CD4-positive, CD25-positive, alpha-beta regulatory T cell (primary cell): Measurements from ENCODE around the gene TIMM13. TPM values are rescaled to one million over a fixed set of nuclear protein-coding genes. Genes with fewer than 3 reads are reported as not detected.

Experiments
- ATAC-seq, 2 donors: fragments of 150-1000 bp; cut with Tn5 transposase; one replicate each; pipeline ENCODE4 v1.10.0; 2021; ENCODE audit warnings: low read depth in 2 of 2, moderate number of reproducible peaks in 2 of 2, moderate library complexity in 1 of 2
- DNase-seq, 3 donors: peaks; one replicate each; pipeline versions ENCODE4 v3.0.0 to v3.0.0-alpha.2; 2012 to 2022; ENCODE audit warnings: mixed read lengths in 1 of 3
- H3K27ac ChIP-seq: one replicate; pipeline ENCODE4 v1.7.0; 2013; ENCODE audit warnings: mild to moderate bottlenecking, low read length; ENCODE audit not compliant: insufficient read depth, poor library complexity, severe bottlenecking
- H3K27me3 ChIP-seq: one replicate; pipeline ENCODE4 v1.7.0; 2013; ENCODE audit warnings: low read length; ENCODE audit not compliant: control insufficient read depth, insufficient read depth
- H3K36me3 ChIP-seq: one replicate; pipeline ENCODE4 v1.7.0; 2013; ENCODE audit warnings: mild to moderate bottlenecking, low read length, moderate library complexity; ENCODE audit not compliant: control insufficient read depth, insufficient read depth
- H3K4me1 ChIP-seq: 2 replicates; pipeline ENCODE4 v1.7.0; 2013; ENCODE audit warnings: mild to moderate bottlenecking, low read length; ENCODE audit not compliant: insufficient read depth, control insufficient read depth, poor library complexity, severe bottlenecking
- H3K4me3 ChIP-seq: one replicate; pipeline ENCODE4 v1.7.0; 2013; ENCODE audit warnings: low read depth, mild to moderate bottlenecking, low read length, moderate library complexity
- H3K9me3 ChIP-seq, 2 experiments: 1 replicate in 1 of 2; 2 replicates in 1 of 2; pipeline ENCODE4 v1.7.0; 2013; ENCODE audit warnings: low read length in 2 of 2, mild to moderate bottlenecking in 1 of 2, moderate library complexity in 1 of 2; ENCODE audit not compliant: control insufficient read depth in 2 of 2
- H3K27ac Mint-ChIP-seq, 3 donors: one replicate each; pipeline ENCODE4 v1.8.0; 2020 to 2022; ENCODE audit warnings: mild to moderate bottlenecking in 3 of 3, mixed read lengths in 3 of 3, moderate library complexity in 2 of 3
- H3K27me3 Mint-ChIP-seq: one replicate; pipeline ENCODE4 v1.8.0; 2022; ENCODE audit warnings: mild to moderate bottlenecking, mixed read lengths
- H3K36me3 Mint-ChIP-seq: one replicate; pipeline ENCODE4 v1.8.0; 2020; ENCODE audit warnings: mixed read lengths
- H3K4me1 Mint-ChIP-seq, 4 donors: one replicate each; pipeline ENCODE4 v1.8.0; 2020 to 2022; ENCODE audit warnings: mixed read lengths in 4 of 4, mild to moderate bottlenecking in 1 of 4
- H3K4me3 Mint-ChIP-seq, 4 donors: one replicate each; pipeline ENCODE4 v1.8.0; 2020 to 2022; ENCODE audit warnings: mild to moderate bottlenecking in 4 of 4, mixed read lengths in 4 of 4, moderate library complexity in 3 of 4
- H3K9me3 Mint-ChIP-seq, 7 donors: one replicate each; pipeline ENCODE4 v1.8.0; 2020 to 2022; ENCODE audit warnings: mixed read lengths in 7 of 7, mild to moderate bottlenecking in 3 of 7, moderate library complexity in 2 of 7
- polyA plus RNA-seq, 4 donors: library from polyadenylated mRNA; unstranded; fragments of 300-500 nt; fragmentation: Illumina TruSeq; gene quantifications; one replicate each; pipeline ENCODE4 v1.2.3, GENCODE V29; 2021
- total RNA-seq: library from RNA; stranded (reverse); gene quantifications from one replicate; pipeline ENCODE4 v1.2.3, GENCODE V29; 2022

The TIMM13 gene
- total and polyA plus RNA-seq, 5 donors from 2014 or later: 24.6 to 62.5 (median 56.4) TPM

DNA sequence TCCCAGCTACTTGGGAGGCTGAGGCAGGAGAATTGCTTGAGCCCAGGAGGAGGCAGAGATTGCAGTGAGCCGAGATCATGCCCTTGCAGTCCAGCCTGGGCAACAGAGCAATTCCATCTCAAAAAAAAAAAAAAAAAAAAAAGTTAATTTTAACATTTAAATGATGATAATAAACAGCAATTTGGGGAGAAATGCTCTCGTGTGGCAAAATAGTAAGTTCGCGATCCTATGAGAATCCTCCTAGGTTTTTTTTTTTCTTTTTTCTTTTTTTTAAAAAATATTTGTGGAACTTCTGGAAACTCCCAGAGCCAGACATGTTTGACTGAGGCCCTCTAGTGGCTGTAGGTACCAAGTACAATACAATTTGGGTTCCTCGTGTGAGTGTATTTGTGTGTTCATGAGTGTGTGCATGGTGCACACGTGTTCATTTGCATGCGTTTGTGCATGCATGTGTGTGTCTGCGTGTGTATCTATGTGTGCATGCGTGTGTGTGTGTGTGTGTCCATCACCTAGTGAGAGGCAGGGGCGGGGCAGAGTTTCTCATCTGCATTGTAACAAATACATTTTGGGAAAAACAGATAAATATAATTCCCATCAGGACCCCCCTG, 36.2 kb downstream of the TIMM13 start:
- H3K27ac ChIP-seq: no peak overlapping the region
- H3K4me1 ChIP-seq: no peaks in the 10 kb centered on the region
- H3K9me3 ChIP-seq: no peaks in the 10 kb centered on the region
- Mint-ChIP-seq H3K27ac (no peak overlapping the region), H3K9me3 (no peaks in the 10 kb centered on the region), H3K4me3 (no peak overlapping the region), H3K36me3 (no peaks in the 10 kb centered on the region), H3K27me3 (peaks cover 19% of the 10 kb centered on the region), H3K4me1 (peaks cover 0 to 4% (median 4%) of the 10 kb centered on the region in 4 donors)
- H3K27me3 ChIP-seq: no peaks in the 10 kb centered on the region
- H3K4me3 ChIP-seq: no peak overlapping the region
- ATAC-seq (peak; percentile 61 to 67), DNase-seq (peak; percentile 25 to 79 (median 57))
- no peaks in the 10 kb centered on the region for H3K36me3 ChIP-seq

DNA sequence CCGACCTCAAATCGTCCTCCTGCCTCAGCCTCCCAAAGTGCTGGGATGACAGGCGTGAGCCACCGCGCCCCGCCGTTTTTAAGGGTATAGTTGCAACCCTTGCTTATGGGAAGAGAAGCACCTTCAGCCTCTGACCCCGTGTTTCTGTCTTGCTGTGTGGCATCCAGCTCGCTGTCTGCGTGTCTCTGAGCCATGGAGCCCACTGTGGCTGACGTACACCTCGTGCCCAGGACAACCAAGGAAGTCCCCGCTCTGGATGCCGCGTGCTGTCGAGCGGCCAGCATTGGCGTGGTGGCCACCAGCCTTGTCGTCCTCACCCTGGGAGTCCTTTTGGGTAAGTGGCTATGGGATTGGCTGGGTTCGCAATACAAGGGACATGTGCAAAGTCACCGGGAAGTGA, 37.8 kb downstream of the TIMM13 start:
- no peak overlapping the region for H3K4me3 Mint-ChIP-seq

DNA sequence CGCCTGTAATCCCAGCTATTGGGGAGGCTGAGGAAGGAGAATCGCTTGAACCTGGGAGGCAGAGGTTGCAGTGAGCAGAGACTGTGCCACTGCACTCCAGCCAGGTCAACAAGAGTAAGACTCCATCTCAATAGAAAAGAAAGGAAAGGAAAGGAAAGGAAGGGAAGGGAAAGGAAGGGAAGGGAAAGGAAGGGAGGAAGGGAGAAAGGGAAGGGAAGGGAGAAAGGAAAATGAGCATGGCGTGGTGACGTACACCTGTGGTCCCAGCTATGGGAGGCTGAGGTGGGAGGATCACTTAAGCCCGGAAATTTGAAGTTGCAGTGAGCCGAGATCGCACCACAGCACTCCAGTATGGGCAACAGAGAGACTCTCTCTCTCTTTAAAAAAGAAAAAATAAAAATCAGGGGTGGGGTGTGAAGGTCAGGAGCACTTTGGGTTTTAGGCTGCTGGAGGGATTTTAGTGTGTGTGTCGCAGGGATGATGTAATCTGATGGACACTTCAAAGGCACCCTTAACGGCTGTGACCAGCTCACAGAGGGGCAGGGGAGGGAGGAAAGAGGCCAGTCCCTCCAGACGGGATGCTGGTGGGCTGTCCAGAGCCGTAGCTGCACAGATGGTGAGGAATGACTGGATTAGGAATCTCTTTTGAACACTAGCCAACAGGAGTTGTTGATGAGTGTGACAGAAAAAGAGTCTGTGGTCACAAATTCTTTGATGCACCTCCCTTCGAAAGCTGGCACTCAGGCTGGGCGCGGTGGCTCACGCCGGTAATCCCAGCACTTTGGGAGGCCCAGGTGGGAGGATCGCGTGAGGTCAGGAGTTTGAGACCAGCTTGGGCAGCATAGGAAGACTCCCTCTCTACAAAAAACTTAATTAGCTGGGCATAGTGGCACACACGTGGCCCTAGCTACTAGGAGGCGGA, 39.8 kb downstream of the TIMM13 start:
- Mint-ChIP-seq H3K4me3 (no peak overlapping the region), H3K9me3 (no peaks in the 10 kb centered on the region), H3K27ac (peak overlapping the region in 2 of 3 donors; percentile 5 to 6), H3K4me1 (peaks cover 0 to 4% (median 3%) of the 10 kb centered on the region in 4 donors), H3K36me3 (no peaks in the 10 kb centered on the region), H3K27me3 (peaks cover 15% of the 10 kb centered on the region)
- DNase-seq: no peak
- no peak overlapping the region for H3K4me3 ChIP-seq
- no peak for ATAC-seq
- no peaks in the 10 kb centered on the region for H3K36me3 ChIP-seq
- H3K9me3 ChIP-seq: no peaks in the 10 kb centered on the region
- H3K4me1 ChIP-seq: no peaks in the 10 kb centered on the region
- no peak overlapping the region for H3K27ac ChIP-seq
- H3K27me3 ChIP-seq: no peaks in the 10 kb centered on the region

More for the DNA sequence above, 37.8 kb downstream of the TIMM13 start:
- H3K36me3 ChIP-seq: no peaks in the 10 kb centered on the region
- no peak overlapping the region for H3K4me3 ChIP-seq
- no peak overlapping the region for H3K27ac ChIP-seq
- no peaks in the 10 kb centered on the region for H3K9me3 ChIP-seq
- no peaks in the 10 kb centered on the region for H3K9me3 Mint-ChIP-seq
- DNase-seq (no peak), ATAC-seq (no peak)
- H3K27ac Mint-ChIP-seq: no peak overlapping the region
- H3K4me1 ChIP-seq: no peaks in the 10 kb centered on the region
- no peaks in the 10 kb centered on the region for H3K27me3 ChIP-seq
- no peaks in the 10 kb centered on the region for H3K36me3 Mint-ChIP-seq
- H3K27me3 Mint-ChIP-seq: peaks cover 22% of the 10 kb centered on the region
- H3K4me1 Mint-ChIP-seq: peaks cover 0 to 4% (median 4%) of the 10 kb centered on the region in 4 donors

DNA sequence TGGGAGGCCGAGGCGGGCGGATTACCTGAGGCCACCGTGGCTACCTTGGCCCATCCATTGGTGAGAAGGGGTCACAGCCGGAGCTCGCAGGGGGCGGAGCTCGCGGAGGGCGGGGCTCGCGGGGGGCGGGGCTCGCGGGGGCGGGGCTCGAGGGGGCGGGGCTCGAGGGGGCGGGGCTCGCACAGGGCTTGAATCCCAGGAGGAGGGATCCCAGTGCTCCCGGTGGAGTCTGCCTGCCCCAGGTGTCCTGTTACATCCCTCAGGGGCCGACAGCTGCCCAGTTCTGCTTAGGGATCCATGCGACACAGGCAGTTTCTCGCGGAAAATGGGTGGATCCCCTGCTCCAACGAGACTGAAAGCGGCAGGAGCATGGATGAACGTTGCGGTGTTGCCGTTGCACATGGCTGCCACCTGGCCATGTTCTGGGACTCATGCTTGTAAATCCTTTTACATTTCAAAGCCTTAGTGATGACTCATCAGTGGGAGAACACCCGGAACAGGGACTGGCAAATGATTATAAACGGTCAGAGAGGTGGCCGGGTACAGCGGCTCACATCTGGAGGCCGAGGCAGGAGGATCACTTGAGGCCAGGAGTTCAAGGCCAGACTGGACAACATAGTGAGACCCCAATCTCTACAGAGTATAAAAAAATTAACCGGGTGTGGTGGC, 42.2 kb downstream of the TIMM13 start:
- Mint-ChIP-seq H3K4me3 (peak overlapping the region in 1 of 4 donors; percentile 11), H3K4me1 (no peaks in the 10 kb centered on the region), H3K9me3 (peaks cover 0 to 5% (median 0%) of the 10 kb centered on the region in 7 donors), H3K27me3 (peaks cover 13% of the 10 kb centered on the region), H3K36me3 (no peaks in the 10 kb centered on the region), H3K27ac (no peak overlapping the region)
- DNase-seq: no peak
- Histone ChIP-seq H3K4me1 (no peaks in the 10 kb centered on the region), H3K36me3 (no peaks in the 10 kb centered on the region), H3K9me3 (peaks cover 3 to 7% of the 10 kb centered on the region in 2 experiments), H3K27me3 (no peaks in the 10 kb centered on the region), H3K4me3 (no peak overlapping the region), H3K27ac (no peak overlapping the region)
- no peak for ATAC-seq

DNA sequence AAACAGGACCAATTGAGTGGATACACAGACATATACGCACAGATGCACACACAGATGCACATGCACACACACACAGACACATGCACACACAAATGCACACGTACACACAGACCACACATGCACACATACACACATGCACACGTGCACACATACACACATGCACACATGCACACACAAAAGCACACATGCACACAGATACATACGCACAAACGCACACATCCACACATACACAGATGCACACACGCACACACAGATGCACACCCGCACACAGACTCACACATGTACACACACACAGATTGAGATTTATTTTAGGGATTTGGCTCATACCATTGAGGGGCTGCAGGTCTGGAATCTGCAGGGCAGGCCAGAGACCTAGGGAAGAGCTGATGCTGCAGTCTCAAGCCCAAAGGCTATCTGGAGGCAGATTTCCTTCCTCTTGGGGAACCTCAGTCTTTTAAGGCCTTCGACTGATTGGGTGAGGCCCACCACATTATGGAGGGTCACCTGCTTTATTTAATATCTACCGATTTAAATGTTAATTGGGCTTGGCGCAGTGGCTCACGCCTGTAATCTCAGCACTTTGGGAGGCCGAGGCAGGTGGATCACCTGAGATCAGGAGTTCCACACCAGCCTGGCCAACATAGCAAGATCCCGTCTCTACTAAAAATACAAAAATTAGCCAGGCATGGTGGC, 44.7 kb downstream of the TIMM13 start:
- DNase-seq (no peak), ATAC-seq (no peak)
- peaks cover 5 to 12% of the 10 kb centered on the region in 2 experiments for H3K9me3 ChIP-seq
- no peaks in the 10 kb centered on the region for H3K27me3 ChIP-seq
- H3K36me3 ChIP-seq: no peaks in the 10 kb centered on the region
- H3K9me3 Mint-ChIP-seq: peaks cover 0 to 16% (median 3%) of the 10 kb centered on the region in 7 donors
- no peak overlapping the region for H3K4me3 ChIP-seq
- H3K27ac ChIP-seq: no peak overlapping the region
- H3K27me3 Mint-ChIP-seq: peaks cover 16% of the 10 kb centered on the region
- no peak overlapping the region for H3K4me3 Mint-ChIP-seq
- H3K4me1 ChIP-seq: no peaks in the 10 kb centered on the region
- H3K4me1 Mint-ChIP-seq: no peaks in the 10 kb centered on the region
- no peak overlapping the region for H3K27ac Mint-ChIP-seq
- no peaks in the 10 kb centered on the region for H3K36me3 Mint-ChIP-seq

DNA sequence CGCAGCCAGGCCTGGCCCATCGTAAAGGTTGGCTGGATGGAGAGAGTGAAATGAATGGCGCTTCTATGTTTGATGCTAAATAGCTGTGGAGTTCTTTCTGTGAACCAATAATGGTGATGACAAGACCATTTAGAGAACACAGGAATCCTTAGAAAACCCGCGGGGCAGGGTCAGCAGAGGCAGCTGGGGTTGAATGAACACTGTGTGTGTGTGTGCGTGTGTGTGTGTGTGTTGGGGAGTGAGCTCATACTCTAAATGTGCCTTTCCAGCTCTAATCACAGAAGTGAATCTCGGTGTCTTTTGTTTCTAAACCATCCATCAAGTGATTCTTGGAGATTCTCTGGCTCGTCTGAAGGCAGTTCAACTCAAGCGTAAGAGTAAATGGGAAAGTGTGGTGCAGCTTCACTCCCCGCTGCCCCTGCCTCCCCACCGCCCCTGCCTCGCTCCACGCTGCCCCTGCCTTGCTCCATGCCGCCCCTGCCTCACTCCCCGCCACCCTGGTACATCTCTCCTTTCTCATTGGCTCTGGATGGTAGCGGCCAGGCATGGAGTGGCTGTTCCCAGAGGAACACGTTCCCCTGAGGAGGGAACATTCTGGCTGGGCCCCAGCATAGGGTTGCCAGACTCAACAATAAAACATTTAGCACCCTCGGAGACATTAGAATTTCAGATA, 46.1 kb downstream of the TIMM13 start:
- no peaks in the 10 kb centered on the region for H3K36me3 ChIP-seq
- H3K27ac ChIP-seq: no peak overlapping the region
- H3K27ac Mint-ChIP-seq: peak overlapping the region in 1 of 3 donors; percentile 44
- no peaks in the 10 kb centered on the region for H3K27me3 ChIP-seq
- H3K27me3 Mint-ChIP-seq: peaks cover 9% of the 10 kb centered on the region
- H3K4me1 ChIP-seq: no peaks in the 10 kb centered on the region
- H3K4me3 ChIP-seq: no peak overlapping the region
- no peak overlapping the region for H3K4me3 Mint-ChIP-seq
- no peak for ATAC-seq
- H3K36me3 Mint-ChIP-seq: no peaks in the 10 kb centered on the region
- no peaks in the 10 kb centered on the region for H3K4me1 Mint-ChIP-seq
- H3K9me3 ChIP-seq: peaks cover 5 to 12% of the 10 kb centered on the region in 2 experiments
- DNase-seq: no peak
- H3K9me3 Mint-ChIP-seq: peaks cover 0 to 16% (median 3%) of the 10 kb centered on the region in 7 donors

DNA sequence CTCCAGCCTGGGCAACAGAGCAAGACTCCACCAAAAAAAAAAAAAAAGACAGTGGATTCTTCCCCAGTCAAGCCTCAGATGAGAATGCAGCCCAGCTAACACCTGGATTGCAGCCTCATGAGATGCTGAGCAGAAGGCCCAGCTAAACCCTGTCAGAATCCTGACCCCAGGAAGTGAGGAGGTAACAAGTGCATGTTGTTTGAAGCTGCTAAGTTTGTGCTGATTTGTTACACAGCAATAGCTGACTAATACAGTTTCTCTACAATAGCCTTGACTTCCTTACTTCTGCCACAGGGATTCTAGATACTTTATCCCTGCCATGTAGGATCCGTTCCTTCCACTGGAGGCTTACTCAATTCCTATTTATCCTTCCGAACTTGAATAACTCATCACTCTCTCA, 46.8 kb downstream of the TIMM13 start:
- Histone ChIP-seq H3K27ac (no peak overlapping the region), H3K27me3 (no peaks in the 10 kb centered on the region), H3K4me1 (no peaks in the 10 kb centered on the region), H3K9me3 (peaks cover 5 to 12% of the 10 kb centered on the region in 2 experiments), H3K4me3 (no peak overlapping the region), H3K36me3 (no peaks in the 10 kb centered on the region)
- no peaks in the 10 kb centered on the region for H3K4me1 Mint-ChIP-seq
- H3K27me3 Mint-ChIP-seq: peaks cover 5% of the 10 kb centered on the region
- no peak overlapping the region for H3K4me3 Mint-ChIP-seq
- no peaks in the 10 kb centered on the region for H3K36me3 Mint-ChIP-seq
- DNase-seq: no peak
- H3K27ac Mint-ChIP-seq: no peak overlapping the region
- no peak for ATAC-seq
- peaks cover 0 to 16% (median 3%) of the 10 kb centered on the region in 7 donors for H3K9me3 Mint-ChIP-seq
